ENCODE measurements around the gene CCL13.
A peak's percentile ranks its signal among the peaks of the same experiment; 100 is the strongest.

The CCL13 gene

DNA sequence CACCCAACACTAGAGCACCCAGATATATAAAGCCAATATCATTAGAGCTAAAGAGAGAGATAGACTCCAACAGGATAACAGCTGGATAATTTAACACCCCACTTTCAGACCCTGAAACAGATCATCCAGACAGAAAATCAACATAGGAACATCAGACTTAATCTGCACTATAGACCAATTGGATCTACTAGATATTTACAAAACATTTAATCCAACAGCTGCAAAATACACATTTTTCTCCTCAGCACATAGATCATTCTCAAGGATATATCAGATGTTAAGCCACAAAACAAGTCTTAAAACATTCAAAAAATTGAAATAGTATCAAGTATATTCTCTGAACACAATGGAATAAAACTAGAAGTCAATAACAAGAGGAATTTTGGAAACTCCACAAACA lies 4.1 kb upstream of the CCL13 start:
- TF ChIP-seq, protein P1, sequence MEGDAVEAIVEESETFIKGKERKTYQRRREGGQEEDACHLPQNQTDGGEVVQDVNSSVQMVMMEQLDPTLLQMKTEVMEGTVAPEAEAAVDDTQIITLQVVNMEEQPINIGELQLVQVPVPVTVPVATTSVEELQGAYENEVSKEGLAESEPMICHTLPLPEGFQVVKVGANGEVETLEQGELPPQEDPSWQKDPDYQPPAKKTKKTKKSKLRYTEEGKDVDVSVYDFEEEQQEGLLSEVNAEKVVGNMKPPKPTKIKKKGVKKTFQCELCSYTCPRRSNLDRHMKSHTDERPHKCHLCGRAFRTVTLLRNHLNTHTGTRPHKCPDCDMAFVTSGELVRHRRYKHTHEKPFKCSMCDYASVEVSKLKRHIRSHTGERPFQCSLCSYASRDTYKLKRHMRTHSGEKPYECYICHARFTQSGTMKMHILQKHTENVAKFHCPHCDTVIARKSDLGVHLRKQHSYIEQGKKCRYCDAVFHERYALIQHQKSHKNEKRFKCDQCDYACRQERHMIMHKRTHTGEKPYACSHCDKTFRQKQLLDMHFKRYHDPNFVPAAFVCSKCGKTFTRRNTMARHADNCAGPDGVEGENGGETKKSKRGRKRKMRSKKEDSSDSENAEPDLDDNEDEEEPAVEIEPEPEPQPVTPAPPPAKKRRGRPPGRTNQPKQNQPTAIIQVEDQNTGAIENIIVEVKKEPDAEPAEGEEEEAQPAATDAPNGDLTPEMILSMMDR (IDR thresholded peaks at IDR 0.05) = no peak

DNA sequence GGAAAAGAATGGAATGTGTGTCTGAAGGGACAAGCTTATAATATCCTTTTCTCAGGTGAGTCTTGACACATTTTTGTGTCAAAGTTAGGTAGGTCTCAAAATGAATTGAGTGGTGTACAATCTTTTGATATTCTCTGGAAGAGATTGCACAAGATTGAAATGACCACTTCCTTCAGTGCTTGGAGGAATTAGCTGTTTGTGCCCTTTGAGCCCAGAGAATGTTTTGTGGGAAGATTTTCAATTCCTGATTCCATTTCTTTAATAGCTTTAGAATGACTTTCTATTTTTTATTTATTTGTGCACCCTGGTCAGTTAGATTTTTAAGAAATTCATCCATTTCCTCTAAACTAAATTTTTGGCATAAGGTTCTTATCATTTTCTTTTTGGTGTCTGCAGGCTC lies 1.6 kb upstream of the CCL13 start:
- TF ChIP-seq, protein P1 (IDR thresholded peaks at IDR 0.05) = no peak

DNA sequence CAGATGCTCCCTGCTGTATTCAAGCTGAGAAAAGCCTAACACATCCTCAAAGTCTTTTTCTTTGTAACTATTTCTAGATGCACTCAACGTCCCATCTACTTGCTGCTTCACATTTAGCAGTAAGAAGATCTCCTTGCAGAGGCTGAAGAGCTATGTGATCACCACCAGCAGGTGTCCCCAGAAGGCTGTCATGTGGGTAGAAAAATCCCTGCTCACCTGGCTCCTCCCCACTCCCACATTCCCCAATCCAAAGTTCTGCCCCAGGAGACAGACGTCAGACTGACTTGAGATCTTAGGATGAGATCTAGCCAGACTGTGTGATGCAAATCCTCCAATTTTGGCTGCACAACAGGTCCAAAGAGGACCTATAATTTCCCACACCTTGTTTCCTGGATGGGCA lies 1.1 kb downstream of the CCL13 start:
- TF ChIP-seq, protein P1 (IDR thresholded peaks at IDR 0.05) = no peak

DNA sequence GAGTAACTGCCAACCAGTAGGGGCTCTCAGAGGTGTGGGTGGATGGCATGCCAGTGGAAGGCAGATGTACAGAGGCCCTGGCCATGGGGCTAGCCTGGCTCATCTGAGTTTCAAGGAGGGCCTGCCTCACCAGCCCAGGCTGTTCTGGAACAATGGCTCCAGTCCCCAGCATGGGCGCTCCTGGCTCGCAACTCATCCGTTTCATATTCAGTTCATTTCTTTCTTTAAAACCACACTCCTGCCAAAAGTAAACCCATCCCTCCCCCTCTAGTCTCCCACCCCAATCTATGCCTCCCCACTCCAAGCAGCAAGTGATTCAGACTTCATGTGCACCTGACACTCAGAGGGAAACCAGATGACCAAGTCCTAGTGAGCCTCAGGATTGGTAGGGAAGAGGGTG lies 2.4 kb downstream of the CCL13 start:
- TF ChIP-seq, protein P1 (IDR thresholded peaks at IDR 0.05) = no peak

DNA sequence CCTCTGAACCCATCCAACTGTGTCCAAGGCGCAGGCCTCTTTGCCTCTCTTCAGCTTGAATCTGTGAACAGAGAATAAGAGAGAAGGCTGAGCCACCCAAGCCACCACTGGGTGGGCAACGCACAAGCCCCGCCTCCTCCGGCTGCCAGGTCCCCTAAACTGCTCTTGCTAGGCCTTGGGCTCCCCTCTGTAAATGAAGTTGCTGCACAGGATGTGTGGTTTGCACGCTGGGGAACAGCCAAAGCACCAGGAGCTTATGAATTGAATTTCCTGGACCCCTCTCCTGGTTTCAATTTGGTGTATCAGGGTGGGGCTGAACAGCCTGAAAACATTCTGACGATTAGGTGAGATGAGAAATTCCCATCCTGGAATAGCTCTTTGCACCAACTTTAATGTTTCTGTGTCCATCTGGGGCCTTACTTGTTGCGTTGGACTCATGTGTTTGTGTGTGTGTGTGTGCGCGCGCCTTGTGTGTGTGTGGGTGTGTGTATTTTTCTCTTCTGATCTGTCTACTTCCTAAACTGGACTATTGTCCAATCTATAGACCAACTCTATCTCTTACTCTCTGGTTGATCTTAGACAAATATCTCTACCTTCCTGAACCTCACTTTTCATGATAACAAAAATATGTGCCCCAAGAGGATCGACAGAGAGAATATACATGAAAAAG lies 4.5 kb downstream of the CCL13 start:
- TF ChIP-seq, protein P1 (IDR thresholded peaks at IDR 0.05) = no peak

DNA sequence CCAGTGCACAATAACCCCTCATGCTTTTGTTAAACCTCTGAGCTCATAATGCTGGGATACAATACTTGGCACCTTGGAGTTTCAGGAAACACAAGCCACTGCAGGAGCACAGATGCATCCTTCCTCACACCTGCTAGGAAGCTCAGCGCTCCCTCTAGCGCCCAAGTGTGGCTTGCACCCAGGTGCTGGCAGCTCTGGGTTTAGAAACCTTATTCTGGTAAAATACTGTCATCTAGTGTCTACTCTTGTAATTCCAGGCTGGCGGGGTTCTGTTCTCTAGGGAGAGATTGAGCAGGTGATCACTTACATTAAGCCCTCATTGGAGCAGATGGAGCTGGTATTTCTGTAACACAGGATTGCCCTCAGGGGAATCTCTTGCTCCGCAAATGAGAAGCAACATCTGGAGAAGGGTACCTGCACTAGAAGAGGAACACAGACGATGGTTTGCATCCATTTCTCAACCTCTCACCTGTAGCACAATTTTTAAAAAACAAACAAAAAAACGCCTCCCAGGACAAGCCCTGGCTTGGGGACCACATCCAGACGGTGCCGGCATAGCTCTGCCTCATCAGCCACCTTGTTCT lies 5.3 kb downstream of the CCL13 start:
- TF ChIP-seq, protein P1 (IDR thresholded peaks at IDR 0.05) = peak; percentile 100

DNA sequence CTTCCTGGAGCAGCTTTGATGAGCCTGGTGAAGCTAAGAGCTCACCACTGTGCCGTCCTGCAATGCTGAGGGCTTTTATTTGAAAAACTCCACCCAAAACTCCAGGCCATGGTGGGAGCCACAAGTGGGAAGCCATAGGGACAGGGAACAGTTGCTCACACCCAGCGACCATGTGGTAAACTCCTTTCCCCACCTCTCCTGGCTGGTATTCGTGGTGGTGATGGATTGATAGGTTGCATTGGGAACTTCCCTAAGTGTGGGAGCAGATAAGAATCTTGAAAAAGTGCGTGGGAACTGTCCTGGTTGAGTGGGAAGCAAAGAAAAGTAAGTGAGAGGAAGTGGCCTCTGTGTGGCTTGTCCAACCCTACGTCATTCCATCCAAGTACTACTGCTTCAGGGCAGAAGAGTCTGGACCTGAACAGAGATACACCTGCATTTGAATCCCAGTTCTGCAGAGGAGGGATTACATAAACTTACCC lies 6.9 kb downstream of the CCL13 start, which contains the start of gene CCL1:
TSS of gene CCL1 (minus strand) at position 51 of the 479 bp plus-strand sequence. CDS start 72 bp downstream, outside the sequence.
- TF ChIP-seq, protein P1 (IDR thresholded peaks at IDR 0.05) = no peak

Data from LNCAP (cell line).